IMR-90 (cell line): ENCODE measurements around the gene FAM163A.

Source experiments
- BHLHE40 ChIP-seq: fragments of 150-350 bp; IDR thresholded peaks from 2 replicates; pipeline ENCODE4 v1.6.1; 2016; ENCODE audit warnings: mild to moderate bottlenecking, low read depth, low read length
- CEBPB ChIP-seq: IDR thresholded peaks from 2 replicates; pipeline ENCODE4 v1.6.1; 2012; ENCODE audit warnings: low read depth, low read length, improper control_type of control experiment
- CHD1 ChIP-seq: IDR thresholded peaks from 2 replicates; pipeline ENCODE4 v1.6.1; 2012; ENCODE audit warnings: low read depth, low read length, improper control_type of control experiment
- CTCF ChIP-seq: conservative IDR thresholded peaks from 2 replicates; pipeline ENCODE4 v1.5.1; 2012; ENCODE audit warnings: mild to moderate bottlenecking, low read depth, low read length, improper control_type of control experiment
- FOS ChIP-seq: fragments of 150-350 bp; IDR thresholded peaks from 2 replicates; pipeline ENCODE4 v1.6.1; 2016; ENCODE audit warnings: low read depth, low read length
- MAFK ChIP-seq: IDR thresholded peaks from 2 replicates; pipeline ENCODE4 v1.6.1; 2012; ENCODE audit warnings: low read depth, low read length, improper control_type of control experiment
- MAZ ChIP-seq: IDR thresholded peaks from 2 replicates; pipeline ENCODE4 v1.6.1; 2012; ENCODE audit warnings: low read depth, mild to moderate bottlenecking, low read length, improper control_type of control experiment, moderate library complexity, borderline replicate concordance
- MXI1 ChIP-seq: IDR thresholded peaks from 2 replicates; pipeline ENCODE4 v1.6.1; 2012; ENCODE audit warnings: low read depth, mild to moderate bottlenecking, low read length, moderate library complexity, borderline replicate concordance
- POLR2A ChIP-seq: IDR thresholded peaks from 2 replicates; pipeline ENCODE4 v1.6.1; 2012; ENCODE audit warnings: mild to moderate bottlenecking, low read depth, low read length
- RAD21 ChIP-seq: IDR thresholded peaks from 2 replicates; pipeline ENCODE4 v1.6.1; 2012; ENCODE audit warnings: low read length, improper control_type of control experiment
- RCOR1 ChIP-seq: IDR thresholded peaks from 2 replicates; pipeline ENCODE4 v1.6.1; 2012; ENCODE audit warnings: mild to moderate bottlenecking, low read length, improper control_type of control experiment; ENCODE audit not compliant: insufficient replicate concordance
- RFX5 ChIP-seq: IDR thresholded peaks from 2 replicates; pipeline ENCODE4 v1.8.0; 2012; ENCODE audit warnings: low read depth, mild to moderate bottlenecking, low read length, moderate library complexity
- SMC3 ChIP-seq: fragments of 150-350 bp; IDR thresholded peaks from 2 replicates; pipeline ENCODE4 v1.6.1; 2016; ENCODE audit warnings: low read depth, mild to moderate bottlenecking, antibody characterized with exemption, low read length, moderate library complexity
- TF ChIP-seq, protein P1 (sequence below): fragments of 150-350 bp; IDR thresholded peaks from 2 replicates; pipeline ENCODE4 v1.6.1; 2016; ENCODE audit warnings: low read depth, mild to moderate bottlenecking, low read length, moderate library complexity, borderline replicate concordance

GRCh38 chr1:179848233-179848632, 105.1 kb downstream of the FAM163A start:
- no peak for TF ChIP-seq RAD21
- no peak for TF ChIP-seq CTCF
- TF ChIP-seq, protein P1, sequence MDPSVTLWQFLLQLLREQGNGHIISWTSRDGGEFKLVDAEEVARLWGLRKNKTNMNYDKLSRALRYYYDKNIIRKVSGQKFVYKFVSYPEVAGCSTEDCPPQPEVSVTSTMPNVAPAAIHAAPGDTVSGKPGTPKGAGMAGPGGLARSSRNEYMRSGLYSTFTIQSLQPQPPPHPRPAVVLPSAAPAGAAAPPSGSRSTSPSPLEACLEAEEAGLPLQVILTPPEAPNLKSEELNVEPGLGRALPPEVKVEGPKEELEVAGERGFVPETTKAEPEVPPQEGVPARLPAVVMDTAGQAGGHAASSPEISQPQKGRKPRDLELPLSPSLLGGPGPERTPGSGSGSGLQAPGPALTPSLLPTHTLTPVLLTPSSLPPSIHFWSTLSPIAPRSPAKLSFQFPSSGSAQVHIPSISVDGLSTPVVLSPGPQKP: no peak
- no peak for TF ChIP-seq POLR2A
- TF ChIP-seq RCOR1: no peak
- no peak for TF ChIP-seq MAZ
- TF ChIP-seq FOS: no peak
- TF ChIP-seq CHD1: no peak
- no peak for TF ChIP-seq RFX5
- TF ChIP-seq CEBPB: no peak
- TF ChIP-seq MXI1: no peak
- TF ChIP-seq BHLHE40: no peak
- peak; percentile 68 for TF ChIP-seq MAFK
- TF ChIP-seq SMC3: no peak
